Adrenal gland (tissue), 5 donors: ENCODE data around the gene CHCHD4.

ENCODE experiments used
- CTCF ChIP-seq, 6 experiments: fragments of 450-650 bp in 4 of 6; fragments of 200-600 bp in 2 of 6; sonication (generic) in 1 of 6; IDR thresholded peaks; 1 replicate in 5 of 6; 2 replicates in 1 of 6; pipeline versions ENCODE4 v1.5.1 to v1.8.0; 2016 to 2021; ENCODE audit warnings: antibody characterized with exemption in 6 of 6, mild to moderate bottlenecking in 2 of 6, moderate library complexity in 1 of 6
- POLR2A ChIP-seq, 2 donors: fragments of 450-650 bp; IDR thresholded peaks; one replicate each; pipeline ENCODE4 v1.6.1; 2017; ENCODE audit warnings: antibody characterized with exemption in 2 of 2, mild to moderate bottlenecking in 2 of 2, moderate library complexity in 1 of 2
- donor health status: DM: no; HTN: no; CAD: no.

GRCh38 chr3:14172496-14172895, 47.8 kb upstream of the CHCHD4 start:
- TF ChIP-seq CTCF (IDR thresholded peaks at IDR 0.05): no peak
- TF ChIP-seq POLR2A (IDR thresholded peaks at IDR 0.05): no peak
